GM12878 (cell line): Measurements from ENCODE around the gene PCDHGA2. TPM values are rescaled to one million over a fixed set of nuclear protein-coding genes. Genes with fewer than 3 reads are reported as not detected.
A peak's percentile ranks its signal among the peaks of the same experiment; 100 is the strongest.

Experiments
- ATAC-seq: fragments of 200-7000 bp; cut with Tn5 transposase; 3 replicates; pipeline ENCODE4 v1.9.1; 2020; ENCODE audit warnings: mild to moderate bottlenecking, moderate library complexity
- BruUV-seq: library from RNA; stranded (reverse); fragments of 400-500 nt; replicated peaks from 2 replicates; lab custom pipeline; 2021; lab: Mats Ljungman, UMichigan
- CTCF ChIA-PET: fragments of 300-600 bp; sonication (Branson Sonifier 250); formaldehyde crosslinking; extraction: SDS; loops from one replicate; lab custom pipeline; 2021; ENCODE audit warnings: inconsistent platforms; lab: Yijun Ruan, JAX
- POLR2A ChIA-PET: fragments of 350-600 bp; formaldehyde crosslinking; extraction: SDS; loops from one replicate; lab custom pipeline; 2021; ENCODE audit warnings: inconsistent platforms; lab: Charles Lee
- RAD21 ChIA-PET: fragments of 300-600 bp; sonication (Branson Sonifier 250); formaldehyde crosslinking; loops from one replicate; lab custom pipeline; 2023; ENCODE audit warnings: antibody characterized with exemption; ENCODE audit not compliant: unreplicated experiment; lab: Charles Lee
- SMC1A ChIA-PET: fragments of 300-600 bp; sonication (Branson Sonifier 250); formaldehyde crosslinking; loops from one replicate; lab custom pipeline; 2023; ENCODE audit not compliant: unreplicated experiment, uncharacterized antibody; lab: Charles Lee
- DNase-seq: peaks from one replicate; pipeline ENCODE4 v3.0.0-alpha.2; 2011; ENCODE audit warnings: low read depth, low spot score
- FAIRE-seq: peaks from 3 replicates; lab custom pipeline; 2011; peaks lifted over from hg19 to GRCh38; lab: Jason Lieb, UNC
- H2AFZ ChIP-seq: 2 replicates; pipeline ENCODE4 v1.6.0; 2011; ENCODE audit warnings: low read depth, low read length, control low read depth; ENCODE audit not compliant: control insufficient read depth
- H3K27ac ChIP-seq: 2 replicates; pipeline ENCODE4 v1.5.1; 2011; ENCODE audit warnings: control low read depth; ENCODE audit not compliant: control insufficient read depth, insufficient read depth
- H3K27me3 ChIP-seq, 2 experiments: replicated peaks in 1 of 2; 2 replicates each; pipeline versions ENCODE4 v1.6.0 to v1.6.1; 2011; ENCODE audit warnings: low read length in 1 of 2; ENCODE audit not compliant: control insufficient read depth in 2 of 2, insufficient read depth in 2 of 2
- H3K36me3 ChIP-seq, 2 experiments: 2 replicates each; pipeline ENCODE4 v1.5.1; 2011; ENCODE audit warnings: low read length in 1 of 2; ENCODE audit not compliant: control insufficient read depth in 2 of 2, insufficient read depth in 2 of 2
- H3K4me1 ChIP-seq: 2 replicates; pipeline ENCODE4 v1.6.1; 2011; ENCODE audit warnings: mild to moderate bottlenecking, low read length, moderate library complexity, mixed read lengths; ENCODE audit not compliant: control insufficient read depth, insufficient read depth
- H3K4me2 ChIP-seq: 2 replicates; pipeline ENCODE4 v1.6.0; 2011; ENCODE audit warnings: control low read depth; ENCODE audit not compliant: control insufficient read depth, insufficient read depth
- H3K4me3 ChIP-seq: fragments of 200-600 bp; sonication (generic); 2 replicates; pipeline ENCODE4 v1.5.1; 2016
- H3K79me2 ChIP-seq: 2 replicates; pipeline ENCODE4 v1.6.0; 2011; ENCODE audit warnings: low read length; ENCODE audit not compliant: control insufficient read depth, insufficient read depth
- H3K9ac ChIP-seq: 2 replicates; pipeline ENCODE4 v1.8.0; 2011; ENCODE audit warnings: low read length, control low read depth, mixed read lengths; ENCODE audit not compliant: control insufficient read depth, insufficient read depth
- H3K9me3 ChIP-seq: replicated peaks from 3 replicates; pipeline ENCODE4 v1.5.1; 2011; ENCODE audit warnings: mild to moderate bottlenecking, low read length; ENCODE audit not compliant: control insufficient read depth, insufficient read depth
- H4K20me1 ChIP-seq: 2 replicates; pipeline ENCODE4 v1.6.0; 2011; ENCODE audit not compliant: control insufficient read depth, insufficient read depth
- ATF7 ChIP-seq: fragments of 450-650 bp; IDR thresholded peaks from 2 replicates; pipeline ENCODE4 v1.6.1; 2016; ENCODE audit warnings: low read depth, mild to moderate bottlenecking
- BMI1 ChIP-seq: fragments of 450-650 bp; IDR thresholded peaks from 2 replicates; pipeline ENCODE4 v1.6.1; 2016; ENCODE audit warnings: mild to moderate bottlenecking, moderate library complexity, borderline replicate concordance
- LARP7 ChIP-seq: fragments of 450-650 bp; IDR thresholded peaks from 2 replicates; pipeline ENCODE4 v1.6.1; 2017; ENCODE audit warnings: mild to moderate bottlenecking
- MTA3 ChIP-seq: IDR thresholded peaks from 2 replicates; pipeline ENCODE4 v1.6.1; 2012; ENCODE audit warnings: low read length, inconsistent platforms, borderline replicate concordance
- NBN ChIP-seq: fragments of 450-650 bp; IDR thresholded peaks from 2 replicates; pipeline ENCODE4 v1.6.1; 2016
- NR2F1 ChIP-seq: fragments of 450-650 bp; conservative IDR thresholded peaks from 2 replicates; pipeline ENCODE4 v1.6.1; 2017; ENCODE audit warnings: mild to moderate bottlenecking
- PBX3 ChIP-seq: IDR thresholded peaks from 2 replicates; pipeline ENCODE4 v1.6.1; 2011; ENCODE audit warnings: mild to moderate bottlenecking, low read depth, low read length, moderate library complexity; ENCODE audit not compliant: insufficient replicate concordance
- PML ChIP-seq: IDR thresholded peaks from 2 replicates; pipeline ENCODE4 v1.6.1; 2012; ENCODE audit warnings: low read length, inconsistent platforms
- RB1 ChIP-seq: fragments of 450-650 bp; formaldehyde crosslinking; IDR thresholded peaks from 2 replicates; pipeline ENCODE4 v1.6.1; 2017; ENCODE audit warnings: mild to moderate bottlenecking, borderline replicate concordance
- RELA ChIP-seq: fragments of 450-650 bp; IDR thresholded peaks from 2 replicates; pipeline ENCODE4 v1.8.0; 2014; ENCODE audit warnings: borderline replicate concordance; ENCODE audit not compliant: partially characterized antibody
- SUPT20H ChIP-seq: IDR thresholded peaks from 2 replicates; pipeline ENCODE4 v1.6.1; 2011; ENCODE audit warnings: low read depth, mild to moderate bottlenecking, low read length, moderate library complexity, borderline replicate concordance; ENCODE audit not compliant: control insufficient read depth
- ZBED1 ChIP-seq: IDR thresholded peaks from 2 replicates; pipeline ENCODE4 v1.6.1; 2016; ENCODE audit warnings: borderline replicate concordance
- ZBTB4 ChIP-seq: fragments of 450-650 bp; formaldehyde crosslinking; IDR thresholded peaks from 2 replicates; pipeline ENCODE4 v1.4.0; 2022; ENCODE audit warnings: mild to moderate bottlenecking, moderate library complexity
- ZNF207 ChIP-seq: fragments of 450-650 bp; IDR thresholded peaks from 2 replicates; pipeline ENCODE4 v1.6.1; 2014; ENCODE audit warnings: antibody characterized with exemption, mild to moderate bottlenecking, borderline replicate concordance
- ZNF24 ChIP-seq: fragments of 450-650 bp; IDR thresholded peaks from 2 replicates; pipeline ENCODE4 v1.6.1; 2017; ENCODE audit warnings: antibody characterized with exemption, mild to moderate bottlenecking
- ZNF274 ChIP-seq: IDR thresholded peaks from one replicate; pipeline ENCODE4 v1.8.0; 2011; ENCODE audit not compliant: insufficient read length, insufficient read depth
- ZSCAN29 ChIP-seq: fragments of 450-650 bp; IDR thresholded peaks from 2 replicates; pipeline ENCODE4 v1.6.1; 2017; ENCODE audit warnings: mild to moderate bottlenecking, moderate library complexity
- in situ Hi-C: fragments of 300-500 bp; cut with MboI; formaldehyde crosslinking; loops from 9 replicates; pipeline ENCODE4 v1.14.3; 2018; ENCODE audit warnings: mixed read lengths
- intact Hi-C: fragments of 100-400 bp; cut with micrococcal nuclease; formaldehyde crosslinking; loops from one replicate; pipeline ENCODE4 v1.14.2; 2022; ENCODE audit not compliant: unreplicated experiment
- polyA plus RNA-seq, 11 experiments: library from polyadenylated mRNA; depleted of rRNA in 4 of 11; unstranded in 6 of 11; stranded (reverse) in 5 of 11; fragments of >200 nt; fragmentation: Nextera tagmentation in 4 of 11; fragmentation: Illumina TruSeq in 1 of 11; extraction: Ambion mirVana in 4 of 11; extraction: Trizol in 1 of 11; gene quantifications; 1 replicate in 1 of 11; 2 replicates in 10 of 11; pipeline versions ENCODE4 v1.2.1 to v1.2.3, GENCODE V29; 2011 to 2016; ENCODE audit warnings: inconsistent platforms in 2 of 11, missing spikeins in 2 of 11, low read depth in 1 of 11
- total RNA-seq, 4 experiments: library from RNA; depleted of rRNA in 3 of 4; stranded (reverse); fragments of >200 nt in 3 of 4; fragmentation: Illumina TruSeq in 1 of 4; extraction: Trizol in 1 of 4; gene quantifications; 2 replicates each; pipeline versions ENCODE4 v1.2.1 to v1.2.3, GENCODE V29; 2013 to 2021
- TF ChIP-seq, protein P1 (sequence below): IDR thresholded peaks from 2 replicates; pipeline ENCODE4 v1.6.1; 2011; ENCODE audit warnings: borderline replicate concordance, low read depth, mild to moderate bottlenecking, moderate library complexity, mixed read lengths, low read length; ENCODE audit not compliant: insufficient read depth; ENCODE audit errors: extremely low read length
- TF ChIP-seq, protein P2 (sequence below): fragments of 450-650 bp; IDR thresholded peaks from 2 replicates; pipeline ENCODE4 v1.6.1; 2018; ENCODE audit warnings: borderline replicate concordance, mild to moderate bottlenecking; ENCODE audit not compliant: partially characterized antibody

The PCDHGA2 gene
- total and polyA plus RNA-seq, 10 of the 15 experiments (the other 5 are each of a cell fraction or from before 2014, with no cell fraction given): 0.03 to 0.11 (median 0.05) TPM; not detected in 4

DNA sequence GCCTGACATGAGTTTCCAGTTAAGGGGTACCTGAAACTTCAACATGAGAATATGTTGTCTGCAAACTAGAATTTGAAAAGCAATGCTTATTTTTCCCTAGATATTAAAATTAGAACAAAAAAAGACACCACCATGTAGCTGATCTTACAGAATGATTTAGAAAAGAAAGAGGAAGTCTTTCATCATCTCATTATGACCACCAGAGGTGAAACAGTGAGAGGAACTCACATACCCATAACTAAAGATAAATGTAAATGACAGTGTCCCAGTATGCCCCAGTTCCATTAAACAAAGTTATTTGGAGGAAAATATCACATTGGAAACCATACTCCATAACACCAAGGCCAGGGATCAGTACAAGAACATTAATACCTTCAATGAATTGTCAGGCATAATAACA, 24.8 kb upstream of the PCDHGA2 start:
- no peak overlapping the region for H3K27ac ChIP-seq
- ChIA-PET RAD21 (no interaction called here), SMC1A (interaction anchor here (1.2 kb wide), 1 partner anchor 11 kb away, joined by 3 read pairs; no protein-coding TSS in a partner anchor), CTCF (no interaction called here), POLR2A (no interaction called here)
- no peaks in the 10 kb centered on the region for H4K20me1 ChIP-seq
- no peaks in the 10 kb centered on the region for H3K4me1 ChIP-seq
- no peak for DNase-seq
- TF ChIP-seq ZBTB4 (CRISPR knock-in tag) (no peak), ZNF207 (no peak), SUPT20H (no peak), RB1 (no peak), ATF7 (no peak), MTA3 (no peak), NBN (no peak), ZNF24 (no peak), BMI1 (no peak), ZSCAN29 (no peak), ZBED1 (no peak), LARP7 (no peak), RELA (no peak), PBX3 (no peak), NR2F1 (no peak), PML (no peak), ZNF274 (no peak)
- TF ChIP-seq, protein P1, sequence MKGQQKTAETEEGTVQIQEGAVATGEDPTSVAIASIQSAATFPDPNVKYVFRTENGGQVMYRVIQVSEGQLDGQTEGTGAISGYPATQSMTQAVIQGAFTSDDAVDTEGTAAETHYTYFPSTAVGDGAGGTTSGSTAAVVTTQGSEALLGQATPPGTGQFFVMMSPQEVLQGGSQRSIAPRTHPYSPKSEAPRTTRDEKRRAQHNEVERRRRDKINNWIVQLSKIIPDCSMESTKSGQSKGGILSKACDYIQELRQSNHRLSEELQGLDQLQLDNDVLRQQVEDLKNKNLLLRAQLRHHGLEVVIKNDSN: no peak
- TF ChIP-seq, protein P2, sequence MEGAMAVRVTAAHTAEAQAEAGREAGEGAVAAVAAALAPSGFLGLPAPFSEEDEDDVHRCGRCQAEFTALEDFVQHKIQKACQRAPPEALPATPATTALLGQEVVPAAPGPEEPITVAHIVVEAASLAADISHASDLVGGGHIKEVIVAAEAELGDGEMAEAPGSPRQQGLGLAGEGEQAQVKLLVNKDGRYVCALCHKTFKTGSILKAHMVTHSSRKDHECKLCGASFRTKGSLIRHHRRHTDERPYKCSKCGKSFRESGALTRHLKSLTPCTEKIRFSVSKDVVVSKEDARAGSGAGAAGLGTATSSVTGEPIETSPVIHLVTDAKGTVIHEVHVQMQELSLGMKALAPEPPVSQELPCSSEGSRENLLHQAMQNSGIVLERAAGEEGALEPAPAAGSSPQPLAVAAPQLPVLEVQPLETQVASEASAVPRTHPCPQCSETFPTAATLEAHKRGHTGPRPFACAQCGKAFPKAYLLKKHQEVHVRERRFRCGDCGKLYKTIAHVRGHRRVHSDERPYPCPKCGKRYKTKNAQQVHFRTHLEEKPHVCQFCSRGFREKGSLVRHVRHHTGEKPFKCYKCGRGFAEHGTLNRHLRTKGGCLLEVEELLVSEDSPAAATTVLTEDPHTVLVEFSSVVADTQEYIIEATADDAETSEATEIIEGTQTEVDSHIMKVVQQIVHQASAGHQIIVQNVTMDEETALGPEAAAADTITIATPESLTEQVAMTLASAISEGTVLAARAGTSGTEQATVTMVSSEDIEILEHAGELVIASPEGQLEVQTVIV: no peak
- no peak overlapping the region for H2AFZ ChIP-seq
- H3K4me3 ChIP-seq: no peak overlapping the region
- in situ Hi-C loops (no loop called here), intact Hi-C loops (no loop called here)
- BruUV-seq: no TSS peak
- peaks cover 18% of the 10 kb centered on the region for H3K9me3 ChIP-seq
- FAIRE-seq: no peak
- no peak overlapping the region for H3K9ac ChIP-seq
- peaks cover 7% of the 10 kb centered on the region for H3K79me2 ChIP-seq
- H3K4me2 ChIP-seq: no peak overlapping the region
- ATAC-seq: 0 out of 3 replicates have a peak, but pooled peaks have one; percentile 21
- H3K27me3 ChIP-seq: no peaks in the 10 kb centered on the region
- H3K36me3 ChIP-seq: no peaks in the 10 kb centered on the region
